Upper lobe of left lung (tissue), 4 donors: ENCODE results near the gene POGZ.

Experiments used
- CTCF ChIP-seq, 6 experiments: fragments of 450-650 bp in 4 of 6; fragments of 200-600 bp in 2 of 6; sonication (generic) in 2 of 6; IDR thresholded peaks; one replicate each; pipeline ENCODE4 v1.5.1; 2016 to 2019; ENCODE audit warnings: antibody characterized with exemption in 6 of 6
- EP300 ChIP-seq, 4 donors: sonication (generic); formaldehyde crosslinking; IDR thresholded peaks; one replicate each; pipeline ENCODE4 v1.5.1; 2017; ENCODE audit warnings: antibody characterized with exemption in 4 of 4, control low read depth in 2 of 4
- POLR2A ChIP-seq, 4 donors: fragments of 450-650 bp; IDR thresholded peaks; one replicate each; pipeline ENCODE4 v1.5.1; 2016 to 2017; ENCODE audit warnings: antibody characterized with exemption in 4 of 4, mild to moderate bottlenecking in 2 of 4

DNA sequence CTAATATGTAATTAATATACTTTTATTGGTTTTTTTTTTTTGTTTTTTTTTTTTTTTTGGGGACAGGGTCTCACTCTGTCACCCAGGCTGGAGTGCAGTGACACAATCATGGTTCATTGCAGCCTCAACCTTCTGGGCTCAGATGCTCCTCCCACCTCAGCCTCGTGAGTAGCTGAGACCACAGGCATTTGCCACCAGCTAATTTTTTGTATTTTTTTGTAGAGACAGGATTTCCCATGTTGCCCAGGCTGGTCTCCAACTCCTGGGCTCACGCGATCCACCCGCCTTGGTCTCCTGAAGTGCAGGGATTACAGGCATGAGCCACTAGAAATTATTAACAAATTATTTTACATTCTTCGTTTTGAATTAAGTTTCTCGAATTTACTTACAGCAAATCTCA is 16.8 kb upstream of the POGZ start:
- TF ChIP-seq CTCF (IDR thresholded peaks at IDR 0.05) = no peak
- no peak for TF ChIP-seq POLR2A (IDR thresholded peaks at IDR 0.05)
- TF ChIP-seq EP300 (IDR thresholded peaks at IDR 0.05) = no peak
